HEK293 (cell line): ENCODE data around the gene GDE1.

Experiments
- CTCF ChIP-seq: fragments of 450-650 bp; formaldehyde crosslinking; IDR thresholded peaks from 2 replicates; pipeline ENCODE4 v1.5.1; 2016; ENCODE audit warnings: missing biosample characterization, missing genetic modification characterization
- KLF1 ChIP-seq: fragments of 450-650 bp; formaldehyde crosslinking; IDR thresholded peaks from 2 replicates; pipeline ENCODE4 v1.5.1; 2016; ENCODE audit warnings: missing biosample characterization, missing genetic modification characterization
- PATZ1 ChIP-seq: fragments of 450-650 bp; formaldehyde crosslinking; IDR thresholded peaks from 2 replicates; pipeline ENCODE4 v1.5.1; 2016; ENCODE audit warnings: missing biosample characterization, missing genetic modification characterization
- REPIN1 ChIP-seq: fragments of 450-650 bp; formaldehyde crosslinking; IDR thresholded peaks from 2 replicates; pipeline ENCODE4 v1.5.1; 2017; ENCODE audit warnings: missing biosample characterization, missing genetic modification characterization, low read depth
- SETDB1 ChIP-seq: IDR thresholded peaks from one replicate; pipeline ENCODE4 v1.6.1; 2017; ENCODE audit warnings: mild to moderate bottlenecking, low read length, moderate library complexity, mixed read lengths; ENCODE audit not compliant: insufficient read length
- WT1 ChIP-seq: fragments of 450-650 bp; formaldehyde crosslinking; IDR thresholded peaks from 2 replicates; pipeline ENCODE4 v1.5.1; 2016; ENCODE audit warnings: missing biosample characterization, missing genetic modification characterization
- ZBTB44 ChIP-seq: fragments of 450-650 bp; IDR thresholded peaks from 2 replicates; pipeline ENCODE4 v1.5.1; 2018; ENCODE audit warnings: missing biosample characterization, mild to moderate bottlenecking, missing genetic modification characterization
- ZBTB8A ChIP-seq: fragments of 450-650 bp; formaldehyde crosslinking; IDR thresholded peaks from 2 replicates; pipeline ENCODE4 v1.5.1; 2016; ENCODE audit warnings: missing biosample characterization, missing genetic modification characterization
- ZIC2 ChIP-seq: fragments of 450-650 bp; formaldehyde crosslinking; IDR thresholded peaks from 2 replicates; pipeline ENCODE4 v1.5.1; 2016; ENCODE audit warnings: missing biosample characterization, missing genetic modification characterization
- ZNF146 ChIP-seq: fragments of 450-650 bp; formaldehyde crosslinking; IDR thresholded peaks from 2 replicates; pipeline ENCODE4 v1.5.1; 2016; ENCODE audit warnings: missing biosample characterization, missing genetic modification characterization
- ZNF155 ChIP-seq: fragments of 450-650 bp; formaldehyde crosslinking; IDR thresholded peaks from 2 replicates; pipeline ENCODE4 v1.5.1; 2016; ENCODE audit warnings: missing biosample characterization, missing genetic modification characterization
- ZNF157 ChIP-seq: fragments of 450-650 bp; formaldehyde crosslinking; IDR thresholded peaks from 2 replicates; pipeline ENCODE4 v1.5.1; 2016; ENCODE audit warnings: missing biosample characterization, missing genetic modification characterization
- ZNF16 ChIP-seq: fragments of 450-650 bp; formaldehyde crosslinking; IDR thresholded peaks from 2 replicates; pipeline ENCODE4 v1.5.1; 2016; ENCODE audit warnings: low read depth, missing biosample characterization, missing genetic modification characterization
- ZNF239 ChIP-seq: fragments of 450-650 bp; formaldehyde crosslinking; IDR thresholded peaks from 2 replicates; pipeline ENCODE4 v1.5.1; 2016; ENCODE audit warnings: missing biosample characterization, missing genetic modification characterization
- ZNF248 ChIP-seq: fragments of 450-650 bp; formaldehyde crosslinking; IDR thresholded peaks from 2 replicates; pipeline ENCODE4 v1.5.1; 2017; ENCODE audit warnings: missing biosample characterization, missing genetic modification characterization
- ZNF292 ChIP-seq: fragments of 450-650 bp; formaldehyde crosslinking; IDR thresholded peaks from 2 replicates; pipeline ENCODE4 v1.5.1; 2016; ENCODE audit warnings: low read depth, missing biosample characterization, missing genetic modification characterization, borderline replicate concordance
- ZNF335 ChIP-seq: fragments of 450-650 bp; formaldehyde crosslinking; conservative IDR thresholded peaks from 2 replicates; pipeline ENCODE4 v1.5.1; 2016; ENCODE audit warnings: missing biosample characterization, missing genetic modification characterization
- ZNF341 ChIP-seq: fragments of 450-650 bp; formaldehyde crosslinking; IDR thresholded peaks from 2 replicates; pipeline ENCODE4; 2016; ENCODE audit warnings: low read depth, missing biosample characterization, missing genetic modification characterization
- ZNF350 ChIP-seq: fragments of 450-650 bp; formaldehyde crosslinking; IDR thresholded peaks from 2 replicates; pipeline ENCODE4 v1.5.0; 2017; ENCODE audit warnings: missing biosample characterization, mild to moderate bottlenecking, missing genetic modification characterization
- ZNF354C ChIP-seq: fragments of 450-650 bp; formaldehyde crosslinking; IDR thresholded peaks from 2 replicates; pipeline ENCODE4 v1.5.1; 2016; ENCODE audit warnings: missing biosample characterization, missing genetic modification characterization, low read depth, borderline replicate concordance
- ZNF394 ChIP-seq: fragments of 450-650 bp; formaldehyde crosslinking; IDR thresholded peaks from 2 replicates; pipeline ENCODE4 v1.5.1; 2016; ENCODE audit warnings: missing biosample characterization, missing genetic modification characterization, mild to moderate bottlenecking, moderate library complexity, borderline replicate concordance
- ZNF488 ChIP-seq: fragments of 450-650 bp; formaldehyde crosslinking; IDR thresholded peaks from 2 replicates; pipeline ENCODE4 v1.5.1; 2016; ENCODE audit warnings: missing biosample characterization, missing genetic modification characterization
- ZNF514 ChIP-seq: fragments of 450-650 bp; formaldehyde crosslinking; IDR thresholded peaks from 2 replicates; pipeline ENCODE4 v1.5.1; 2016; ENCODE audit warnings: missing biosample characterization, missing genetic modification characterization
- ZNF529 ChIP-seq: fragments of 450-650 bp; formaldehyde crosslinking; IDR thresholded peaks from 2 replicates; pipeline ENCODE4 v1.5.1; 2017; ENCODE audit warnings: missing genetic modification characterization, missing biosample characterization; ENCODE audit not compliant: insufficient replicate concordance
- ZNF561 ChIP-seq: fragments of 450-650 bp; IDR thresholded peaks from 2 replicates; pipeline ENCODE4 v1.5.1; 2018; ENCODE audit warnings: missing biosample characterization, missing genetic modification characterization, borderline replicate concordance
- ZNF610 ChIP-seq: fragments of 450-650 bp; formaldehyde crosslinking; IDR thresholded peaks from 2 replicates; pipeline ENCODE4 v1.5.1; 2016; ENCODE audit warnings: missing biosample characterization, missing genetic modification characterization, borderline replicate concordance
- ZNF629 ChIP-seq: fragments of 450-650 bp; formaldehyde crosslinking; IDR thresholded peaks from 2 replicates; pipeline ENCODE4 v1.5.1; 2017; ENCODE audit warnings: missing biosample characterization, missing genetic modification characterization
- ZNF654 ChIP-seq: fragments of 450-650 bp; formaldehyde crosslinking; IDR thresholded peaks from 2 replicates; pipeline ENCODE4 v1.5.1; 2016; ENCODE audit warnings: low read depth, missing biosample characterization, missing genetic modification characterization
- ZNF670 ChIP-seq: fragments of 450-650 bp; formaldehyde crosslinking; IDR thresholded peaks from 2 replicates; pipeline ENCODE4 v1.5.1; 2016; ENCODE audit warnings: missing biosample characterization, missing genetic modification characterization, low read depth
- ZNF677 ChIP-seq: fragments of 450-650 bp; IDR thresholded peaks from 2 replicates; pipeline ENCODE4 v1.5.0; 2018; ENCODE audit warnings: missing biosample characterization, mild to moderate bottlenecking, missing genetic modification characterization, moderate library complexity
- TF ChIP-seq, protein P1 (sequence below): fragments of 450-650 bp; formaldehyde crosslinking; IDR thresholded peaks from 2 replicates; pipeline ENCODE4 v1.5.1; 2016; ENCODE audit warnings: missing biosample characterization, missing genetic modification characterization
- TF ChIP-seq, protein P2 (sequence below): fragments of 450-650 bp; formaldehyde crosslinking; optimal IDR thresholded peaks from 2 replicates; pipeline ENCODE3; 2016; ENCODE audit warnings: missing biosample characterization, mild to moderate bottlenecking, missing genetic modification characterization

GDE1 gene

GRCh38 chr16:19555186-19555937 lies 33.5 kb upstream of the GDE1 start, which contains the start of gene VPS35L (continued):
- TF ChIP-seq CTCF (tag by site-specific recombination) (peak; percentile 92), ZNF488 (no peak), ZNF335 (tag by site-specific recombination) (peak; percentile 83), ZNF350 (tag by site-specific recombination) (no peak), SETDB1 (no peak), ZNF292 (tag by site-specific recombination) (no peak), ZNF610 (tag by site-specific recombination) (peak; percentile 97), ZNF670 (no peak), ZNF248 (tag by site-specific recombination) (no peak), ZNF561 (tag by site-specific recombination) (peak; percentile 74), ZNF394 (peak; percentile 77; the same call in 1 of the 2 replicates), ZNF354C (no peak), ZBTB8A (peak; percentile 95), ZBTB44 (0 out of 2 replicates have a peak, but pooled peaks have one; percentile 13), ZNF341 (tag by site-specific recombination) (peak; percentile 78), ZIC2 (tag by site-specific recombination) (peak; percentile 41), ZNF529 (tag by site-specific recombination) (no peak), ZNF146 (tag by site-specific recombination) (no peak), KLF1 (tag by site-specific recombination) (no peak), PATZ1 (peak; percentile 86), REPIN1 (no peak), ZNF654 (tag by site-specific recombination) (peak; percentile 45), WT1 (tag by site-specific recombination) (no peak), ZNF514 (no peak), ZNF16 (tag by site-specific recombination) (no peak), ZNF155 (tag by site-specific recombination) (no peak), ZNF157 (tag by site-specific recombination) (no peak), ZNF629 (peak; percentile 97), ZNF239 (tag by site-specific recombination) (no peak), ZNF677 (tag by site-specific recombination) (no peak)
- TF ChIP-seq, protein P1, sequence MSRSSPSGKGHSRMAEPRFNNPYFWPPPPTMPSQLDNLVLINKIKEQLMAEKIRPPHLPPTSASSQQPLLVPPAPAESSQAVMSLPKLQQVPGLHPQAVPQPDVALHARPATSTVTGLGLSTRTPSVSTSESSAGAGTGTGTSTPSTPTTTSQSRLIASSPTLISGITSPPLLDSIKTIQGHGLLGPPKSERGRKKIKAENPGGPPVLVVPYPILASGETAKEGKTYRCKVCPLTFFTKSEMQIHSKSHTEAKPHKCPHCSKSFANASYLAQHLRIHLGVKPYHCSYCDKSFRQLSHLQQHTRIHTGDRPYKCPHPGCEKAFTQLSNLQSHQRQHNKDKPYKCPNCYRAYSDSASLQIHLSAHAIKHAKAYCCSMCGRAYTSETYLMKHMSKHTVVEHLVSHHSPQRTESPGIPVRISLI = no peak
- TF ChIP-seq, protein P2, sequence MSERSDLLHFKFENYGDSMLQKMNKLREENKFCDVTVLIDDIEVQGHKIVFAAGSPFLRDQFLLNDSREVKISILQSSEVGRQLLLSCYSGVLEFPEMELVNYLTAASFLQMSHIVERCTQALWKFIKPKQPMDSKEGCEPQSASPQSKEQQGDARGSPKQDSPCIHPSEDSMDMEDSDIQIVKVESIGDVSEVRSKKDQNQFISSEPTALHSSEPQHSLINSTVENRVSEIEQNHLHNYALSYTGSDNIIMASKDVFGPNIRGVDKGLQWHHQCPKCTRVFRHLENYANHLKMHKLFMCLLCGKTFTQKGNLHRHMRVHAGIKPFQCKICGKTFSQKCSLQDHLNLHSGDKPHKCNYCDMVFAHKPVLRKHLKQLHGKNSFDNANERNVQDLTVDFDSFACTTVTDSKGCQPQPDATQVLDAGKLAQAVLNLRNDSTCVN = peak; percentile 62
